Astrocyte (in vitro differentiated cells and primary cell): ENCODE results near the gene LMBRD1.

ENCODE experiments used
- EZH2 ChIP-seq: IDR thresholded peaks from 2 replicates; pipeline ENCODE4 v1.6.1; 2012; ENCODE audit warnings: mild to moderate bottlenecking, low read length, inconsistent platforms; ENCODE audit not compliant: insufficient read depth
- TF ChIP-seq, protein P1 (sequence below): IDR thresholded peaks from 2 replicates; pipeline ENCODE4 v1.5.1; 2011; ENCODE audit warnings: low read depth, mild to moderate bottlenecking, inconsistent platforms, low read length, moderate library complexity; ENCODE audit not compliant: insufficient read depth

DNA sequence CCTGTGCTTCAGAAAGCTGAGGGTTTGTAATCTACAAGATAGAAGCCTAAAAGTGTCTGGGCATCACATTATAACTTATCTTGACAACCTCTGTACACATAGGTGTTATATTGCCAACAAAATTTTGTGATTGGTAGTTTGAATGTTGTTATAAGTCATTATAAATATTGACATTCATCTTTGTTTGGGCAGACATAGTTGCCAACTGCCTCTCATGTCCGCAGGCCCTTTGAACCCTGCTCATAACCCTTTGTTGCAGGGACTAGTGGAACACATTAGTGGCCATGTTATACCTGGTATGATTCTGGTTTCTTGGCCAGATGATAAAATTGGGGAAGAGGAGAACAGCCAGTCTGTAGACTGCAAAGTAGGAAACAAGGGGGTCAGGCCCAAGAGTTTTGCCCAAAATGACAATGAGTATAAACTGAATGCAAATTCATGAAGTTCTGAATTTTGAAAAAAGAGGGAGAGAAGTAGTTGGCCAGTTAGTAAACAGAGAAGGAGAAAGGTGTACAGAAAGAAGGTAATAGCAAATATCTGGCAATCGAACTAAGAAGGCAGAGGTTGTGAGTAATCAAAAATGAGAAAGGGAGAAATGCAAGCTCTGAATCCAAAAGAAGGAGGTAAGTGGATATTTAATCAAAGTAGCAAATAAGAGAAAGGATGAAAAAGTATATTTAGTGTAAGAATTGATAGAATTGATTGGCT is 21.6 kb upstream of the LMBRD1 start:
- TF ChIP-seq, protein P1, sequence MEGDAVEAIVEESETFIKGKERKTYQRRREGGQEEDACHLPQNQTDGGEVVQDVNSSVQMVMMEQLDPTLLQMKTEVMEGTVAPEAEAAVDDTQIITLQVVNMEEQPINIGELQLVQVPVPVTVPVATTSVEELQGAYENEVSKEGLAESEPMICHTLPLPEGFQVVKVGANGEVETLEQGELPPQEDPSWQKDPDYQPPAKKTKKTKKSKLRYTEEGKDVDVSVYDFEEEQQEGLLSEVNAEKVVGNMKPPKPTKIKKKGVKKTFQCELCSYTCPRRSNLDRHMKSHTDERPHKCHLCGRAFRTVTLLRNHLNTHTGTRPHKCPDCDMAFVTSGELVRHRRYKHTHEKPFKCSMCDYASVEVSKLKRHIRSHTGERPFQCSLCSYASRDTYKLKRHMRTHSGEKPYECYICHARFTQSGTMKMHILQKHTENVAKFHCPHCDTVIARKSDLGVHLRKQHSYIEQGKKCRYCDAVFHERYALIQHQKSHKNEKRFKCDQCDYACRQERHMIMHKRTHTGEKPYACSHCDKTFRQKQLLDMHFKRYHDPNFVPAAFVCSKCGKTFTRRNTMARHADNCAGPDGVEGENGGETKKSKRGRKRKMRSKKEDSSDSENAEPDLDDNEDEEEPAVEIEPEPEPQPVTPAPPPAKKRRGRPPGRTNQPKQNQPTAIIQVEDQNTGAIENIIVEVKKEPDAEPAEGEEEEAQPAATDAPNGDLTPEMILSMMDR: no peak
- TF ChIP-seq EZH2: no peak
